HL-60 (cell line): ENCODE measurements around the gene EEA1.

ENCODE experiments used
- DNase-seq, 2 experiments: peaks; one replicate each; pipeline ENCODE4 v3.0.0-alpha.2; 2010 to 2020; ENCODE audit warnings: low read depth in 1 of 2, low spot score in 1 of 2
- H3K27ac ChIP-seq: fragments of 250-450 bp; sonication (Bioruptor Pico); replicated peaks from 2 replicates; pipeline ENCODE4 v1.5.1; 2020; ENCODE audit warnings: mild to moderate bottlenecking, moderate library complexity
- H3K27me3 ChIP-seq: fragments of 250-450 bp; sonication (Bioruptor Pico); 2 replicates; pipeline ENCODE4 v1.5.1; 2021; ENCODE audit warnings: mild to moderate bottlenecking, moderate library complexity; ENCODE audit not compliant: insufficient read depth, poor library complexity, severe bottlenecking
- H3K4me3 ChIP-seq: replicated peaks from 2 replicates; pipeline ENCODE4 v1.5.1; 2011; ENCODE audit warnings: mild to moderate bottlenecking, control low read depth, low read length; ENCODE audit not compliant: insufficient read depth
- CTCF ChIP-seq: IDR thresholded peaks from one replicate; pipeline ENCODE4 v1.5.1; 2011; ENCODE audit warnings: low read length, control low read depth, inconsistent platforms; ENCODE audit not compliant: insufficient read depth
- GABPA ChIP-seq: IDR thresholded peaks from 2 replicates; pipeline ENCODE4 v1.6.1; 2012; ENCODE audit warnings: low read depth
- POLR2AphosphoS5 ChIP-seq: IDR thresholded peaks from 2 replicates; pipeline ENCODE4 v1.6.1; 2012; ENCODE audit warnings: low read depth
- REST ChIP-seq: IDR thresholded peaks from 2 replicates; pipeline ENCODE4 v1.6.1; 2012; ENCODE audit warnings: low read depth; ENCODE audit not compliant: insufficient replicate concordance
- SPI1 ChIP-seq: IDR thresholded peaks from 2 replicates; pipeline ENCODE4 v1.6.1; 2012; ENCODE audit warnings: low read depth, mild to moderate bottlenecking, borderline replicate concordance

The EEA1 gene

GRCh38 chr12:92721130-92721529, 208.0 kb downstream of the EEA1 start:
- no peak for DNase-seq
- TF ChIP-seq CTCF (no peak), REST (no peak), GABPA (no peak), POLR2AphosphoS5 (no peak), SPI1 (no peak)
- Histone ChIP-seq H3K27ac (no peak overlapping the region), H3K4me3 (no peak overlapping the region), H3K27me3 (no peaks in the 10 kb centered on the region)
